ENCODE results near the gene KMO. TPM values are rescaled to one million over a fixed set of nuclear protein-coding genes. Genes with fewer than 3 reads are reported as not detected.

The KMO gene
- total RNA-seq, 1 donor from 2014 or later, result 4.7 TPM

- H3K4me1 ChIP-seq, result peaks cover 29% of the 10 kb centered on the region
- H3K36me3 ChIP-seq, result peaks cover 0 to 9% of the 10 kb centered on the region in 2 donors
- intact Hi-C loops (cut with DNase I), result no loop called here
- H3K4me3 ChIP-seq, result no peak overlapping the region
- H3K27me3 ChIP-seq, result no peaks in the 10 kb centered on the region
- TF ChIP-seq POLR2A (IDR thresholded peaks at IDR 0.05) (no peak), CTCF (IDR thresholded peaks at IDR 0.05) (no peak), POLR2AphosphoS5 (IDR thresholded peaks at IDR 0.05; ENCODE audit: insufficient read depth in 1 of 2, low read depth in 1 of 2) (no peak)
- no peak for DNase-seq (ENCODE audit: extremely low spot score in 2 of 2)
- no peaks in the 10 kb centered on the region for H3K9me3 ChIP-seq
- no peak overlapping the region for H3K27ac ChIP-seq
Observed at GRCh38 chr1:241637046-241637590, 104.9 kb downstream of the KMO start.

GRCh38 chr1:241637604-241638003, 105.4 kb downstream of the KMO start:
- no peaks in the 10 kb centered on the region for H3K27me3 ChIP-seq
- no peaks in the 10 kb centered on the region for H3K9me3 ChIP-seq
- no peak for TF ChIP-seq CTCF (IDR thresholded peaks at IDR 0.05)
- TF ChIP-seq POLR2AphosphoS5 (IDR thresholded peaks at IDR 0.05; ENCODE audit: insufficient read depth in 1 of 2, low read depth in 1 of 2), result no peak
- no peak for TF ChIP-seq POLR2A (IDR thresholded peaks at IDR 0.05)
- no peak for DNase-seq (ENCODE audit: extremely low spot score in 2 of 2)
- no peak overlapping the region for H3K27ac ChIP-seq
- H3K36me3 ChIP-seq, result peaks cover 0 to 9% of the 10 kb centered on the region in 2 donors
- H3K4me1 ChIP-seq, result peaks cover 29% of the 10 kb centered on the region
- intact Hi-C loops (cut with DNase I), result no loop called here
- H3K4me3 ChIP-seq, result no peak overlapping the region

- peak overlapping the region in 1 of 2 donors; percentile 97 for H3K4me3 ChIP-seq
- peaks cover 0 to 9% of the 10 kb centered on the region in 2 donors for H3K36me3 ChIP-seq
- H3K9me3 ChIP-seq, result no peaks in the 10 kb centered on the region
- intact Hi-C loops (cut with DNase I), result no loop called here
- H3K4me1 ChIP-seq, result peaks cover 29% of the 10 kb centered on the region
- TF ChIP-seq CTCF (IDR thresholded peaks at IDR 0.05), result no peak
- no peak for TF ChIP-seq POLR2AphosphoS5 (IDR thresholded peaks at IDR 0.05; ENCODE audit: insufficient read depth in 1 of 2, low read depth in 1 of 2)
- TF ChIP-seq POLR2A (IDR thresholded peaks at IDR 0.05), result no peak
- DNase-seq (ENCODE audit: extremely low spot score in 2 of 2), result no peak
- H3K27ac ChIP-seq, result no peak overlapping the region
- no peaks in the 10 kb centered on the region for H3K27me3 ChIP-seq
Observed at GRCh38 chr1:241638099-241638682, 106.0 kb downstream of the KMO start.

- Histone ChIP-seq H3K9me3 (no peaks in the 10 kb centered on the region), H3K27me3 (no peaks in the 10 kb centered on the region), H3K4me3 (peak overlapping the region; percentile 84 to 97), H3K4me1 (peaks cover 29% of the 10 kb centered on the region), H3K36me3 (peaks cover 0 to 9% of the 10 kb centered on the region in 2 donors), H3K27ac (peak overlapping the region; percentile 81)
- TF ChIP-seq POLR2AphosphoS5 (IDR thresholded peaks at IDR 0.05; ENCODE audit: insufficient read depth in 1 of 2, low read depth in 1 of 2), result no peak
- no peak for TF ChIP-seq POLR2A (IDR thresholded peaks at IDR 0.05)
- no peak for TF ChIP-seq CTCF (IDR thresholded peaks at IDR 0.05)
- intact Hi-C loops (cut with DNase I), result no loop called here
- DNase-seq (ENCODE audit: extremely low spot score in 2 of 2), result no peak
Observed at GRCh38 chr1:241638909-241639622, 106.9 kb downstream of the KMO start.
